OCI-LY7 (cell line): Measurements from ENCODE around the gene VCP.

Experiments used
- CTCF ChIP-seq: fragments of 200-600 bp; sonication (generic); conservative IDR thresholded peaks from 2 replicates; pipeline ENCODE4 v1.5.1; 2014; ENCODE audit warnings: mild to moderate bottlenecking, antibody characterized with exemption, low read length, moderate library complexity, mixed read lengths
- EZH2phosphoT487 ChIP-seq: fragments of 200-600 bp; sonication (generic); IDR thresholded peaks from 2 replicates; pipeline ENCODE4 v1.6.1; 2018; ENCODE audit warnings: low read depth, borderline replicate concordance, mild to moderate bottlenecking, mixed run types, antibody characterized with exemption, low read length, moderate library complexity, mixed read lengths

- no peak for TF ChIP-seq CTCF
- TF ChIP-seq EZH2phosphoT487 = no peak
Measured at GRCh38 chr9:35010351-35010958, 62.0 kb downstream of the VCP start.
